ENCODE measurements around the gene UGT1A9. TPM values are rescaled to one million over a fixed set of nuclear protein-coding genes. Genes with fewer than 3 reads are reported as not detected.
"Not testable (repeated sequence)": the region's sequence is repeated elsewhere in the genome, so short reads cannot be mapped to it uniquely, and the experiment has no call there.

UGT1A9 gene
- total RNA-seq, 2 donors from 2014 or later: 2.0 to 2.3 TPM

- DNase-seq: no peak
- H3K27me3 ChIP-seq: no peaks in the 10 kb centered on the region
- no peaks in the 10 kb centered on the region for H3K36me3 ChIP-seq
- TF ChIP-seq CTCF (IDR thresholded peaks at IDR 0.05): no peak
- H3K4me1 ChIP-seq: peaks cover 3% of the 10 kb centered on the region
- no peak overlapping the region for H3K4me3 ChIP-seq
- H3K9me3 ChIP-seq: no peaks in the 10 kb centered on the region
- no peak overlapping the region for H3K27ac ChIP-seq
- H3K9ac ChIP-seq (ENCODE audit: low read depth in 2 of 2, low read length in 2 of 2): no peak overlapping the region
- intact Hi-C loops (cut with DNase I): no loop called here
Measured at GRCh38 chr2:233693963-233694362, 22.3 kb downstream of the UGT1A9 start.

DNA sequence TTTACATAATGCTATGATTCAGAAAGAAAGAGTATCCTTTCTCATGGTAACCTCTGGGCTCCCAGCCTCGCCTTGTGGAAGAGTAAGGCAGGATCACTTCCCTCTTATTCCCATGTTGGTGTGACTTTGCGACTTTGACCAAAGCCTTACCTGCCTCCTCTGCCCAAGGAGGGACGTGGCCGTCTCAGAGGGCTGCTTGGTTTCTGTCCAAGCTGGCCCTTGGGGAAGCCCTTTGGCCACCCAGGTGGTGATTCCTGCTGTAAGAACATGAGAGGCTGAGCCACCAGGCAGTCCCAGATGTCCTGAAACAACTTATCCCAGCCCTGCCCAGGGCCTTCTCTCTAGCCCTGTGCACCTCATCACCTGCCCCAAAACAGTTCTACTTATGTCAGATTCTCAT lies 27.0 kb downstream of the UGT1A9 start:
- intact Hi-C loops (cut with DNase I): no loop called here
- no peaks in the 10 kb centered on the region for H3K4me1 ChIP-seq
- H3K4me3 ChIP-seq: no peak overlapping the region
- H3K27ac ChIP-seq: no peak overlapping the region
- no peak for TF ChIP-seq CTCF (IDR thresholded peaks at IDR 0.05)
- H3K27me3 ChIP-seq: no peaks in the 10 kb centered on the region
- no peak overlapping the region for H3K9ac ChIP-seq (ENCODE audit: low read depth in 2 of 2, low read length in 2 of 2)
- H3K9me3 ChIP-seq: no peaks in the 10 kb centered on the region
- no peaks in the 10 kb centered on the region for H3K36me3 ChIP-seq
- DNase-seq: no peak

- TF ChIP-seq CTCF (IDR thresholded peaks at IDR 0.05): no peak
- no peaks in the 10 kb centered on the region for H3K36me3 ChIP-seq
- no peaks in the 10 kb centered on the region for H3K4me1 ChIP-seq
- no peak for DNase-seq
- no peaks in the 10 kb centered on the region for H3K27me3 ChIP-seq
- intact Hi-C loops (cut with DNase I): no loop called here
- H3K27ac ChIP-seq: no peak overlapping the region
- H3K9me3 ChIP-seq: no peaks in the 10 kb centered on the region
- H3K4me3 ChIP-seq: no peak overlapping the region
- no peak overlapping the region for H3K9ac ChIP-seq (ENCODE audit: low read depth in 2 of 2, low read length in 2 of 2)
Measured at GRCh38 chr2:233699424-233700027, 27.8 kb downstream of the UGT1A9 start.

- intact Hi-C loops (cut with DNase I): no loop called here
- no peak overlapping the region for H3K9ac ChIP-seq (ENCODE audit: low read depth in 2 of 2, low read length in 2 of 2)
- H3K27me3 ChIP-seq: no peaks in the 10 kb centered on the region
- no peak overlapping the region for H3K4me3 ChIP-seq
- DNase-seq: no peak
- H3K4me1 ChIP-seq: no peaks in the 10 kb centered on the region
- H3K9me3 ChIP-seq: no peaks in the 10 kb centered on the region
- H3K27ac ChIP-seq: no peak overlapping the region
- H3K36me3 ChIP-seq: no peaks in the 10 kb centered on the region
- no peak for TF ChIP-seq CTCF (IDR thresholded peaks at IDR 0.05)
Measured at GRCh38 chr2:233700028-233700635, 28.4 kb downstream of the UGT1A9 start.

GRCh38 chr2:233700842-233701241 lies 29.1 kb downstream of the UGT1A9 start:
- H3K4me3 ChIP-seq; intact Hi-C loops (cut with DNase I); H3K27ac ChIP-seq; H3K36me3 ChIP-seq; H3K9ac ChIP-seq (ENCODE audit: low read depth in 2 of 2, low read length in 2 of 2); H3K4me1 ChIP-seq; H3K27me3 ChIP-seq; DNase-seq; H3K9me3 ChIP-seq: not testable (repeated sequence)

- H3K9ac ChIP-seq (ENCODE audit: low read depth in 2 of 2, low read length in 2 of 2): no peak overlapping the region
- no peaks in the 10 kb centered on the region for H3K27me3 ChIP-seq
- H3K27ac ChIP-seq: no peak overlapping the region
- intact Hi-C loops (cut with DNase I): no loop called here
- no peaks in the 10 kb centered on the region for H3K36me3 ChIP-seq
- no peak for DNase-seq
- no peak overlapping the region for H3K4me3 ChIP-seq
- H3K9me3 ChIP-seq: no peaks in the 10 kb centered on the region
- no peaks in the 10 kb centered on the region for H3K4me1 ChIP-seq
- no peak for TF ChIP-seq CTCF (IDR thresholded peaks at IDR 0.05)
Measured at GRCh38 chr2:233702238-233702637, 30.5 kb downstream of the UGT1A9 start.

Measured in colonic mucosa (tissue), 4 donors.